ENCODE measurements around the gene STK32C. TPM values are rescaled to one million over a fixed set of nuclear protein-coding genes. Genes with fewer than 3 reads are reported as not detected.
"Not testable (repeated sequence)": the region's sequence is repeated elsewhere in the genome, so short reads cannot be mapped to it uniquely, and the experiment has no call there.

The STK32C gene
- total and polyA plus RNA-seq, 2 donors = 4.8 to 13.6 TPM

- H3K36me3 ChIP-seq (ENCODE audit: insufficient read depth) = no peaks in the 10 kb centered on the region
- 63% methylated on average over 28 of the region's 28 CpGs for WGBS
- DNase-seq (ENCODE audit: extremely low spot score) = no peak
Observed at GRCh38 chr10:132298038-132298881, 9.5 kb downstream of the STK32C start.

GRCh38 chr10:132297526-132297925 is 10.2 kb downstream of the STK32C start:
- Histone ChIP-seq H3K4me3 (ENCODE audit: low read depth, low read length) (no peak overlapping the region), H3K27ac (ENCODE audit: low read depth) (no peak overlapping the region), H3K4me1 (ENCODE audit: insufficient read depth) (no peaks in the 10 kb centered on the region), H3K36me3 (ENCODE audit: insufficient read depth) (no peaks in the 10 kb centered on the region)
- DNase-seq (ENCODE audit: extremely low spot score) = no peak
- 47% methylated on average over 9 of the region's 9 CpGs for WGBS

More at GRCh38 chr10:132298038-132298881, 9.5 kb downstream of the STK32C start:
- Histone ChIP-seq H3K27ac (ENCODE audit: low read depth) (no peak overlapping the region), H3K4me1 (ENCODE audit: insufficient read depth) (no peaks in the 10 kb centered on the region), H3K4me3 (ENCODE audit: low read depth, low read length) (no peak overlapping the region)

- Histone ChIP-seq H3K4me1 (ENCODE audit: insufficient read depth) (no peaks in the 10 kb centered on the region), H3K36me3 (ENCODE audit: insufficient read depth) (no peaks in the 10 kb centered on the region), H3K4me3 (ENCODE audit: low read depth, low read length) (no peak overlapping the region), H3K27ac (ENCODE audit: low read depth) (no peak overlapping the region)
- WGBS = 91% methylated on average over 28 of the region's 28 CpGs
- DNase-seq (ENCODE audit: extremely low spot score) = no peak
Observed at GRCh38 chr10:132296666-132297443, 10.9 kb downstream of the STK32C start.

GRCh38 chr10:132295481-132295880 is 12.3 kb downstream of the STK32C start:
- DNase-seq (ENCODE audit: extremely low spot score); H3K4me1 ChIP-seq (ENCODE audit: insufficient read depth); H3K36me3 ChIP-seq (ENCODE audit: insufficient read depth); H3K27ac ChIP-seq (ENCODE audit: low read depth); H3K4me3 ChIP-seq (ENCODE audit: low read depth, low read length): not testable (repeated sequence)
- WGBS = 93% methylated on average over 23 of the region's 23 CpGs

GRCh38 chr10:132294561-132295318 is 13.0 kb downstream of the STK32C start:
- DNase-seq (ENCODE audit: extremely low spot score) = no peak
- WGBS = 68% methylated on average over 23 of the region's 23 CpGs
- Histone ChIP-seq H3K36me3 (ENCODE audit: insufficient read depth) (no peaks in the 10 kb centered on the region), H3K4me1 (ENCODE audit: insufficient read depth) (no peaks in the 10 kb centered on the region), H3K27ac (ENCODE audit: low read depth) (no peak overlapping the region), H3K4me3 (ENCODE audit: low read depth, low read length) (no peak overlapping the region)

GRCh38 chr10:132293813-132294520 is 13.8 kb downstream of the STK32C start:
- no peak for DNase-seq (ENCODE audit: extremely low spot score)

GRCh38 chr10:132293201-132293812 is 14.4 kb downstream of the STK32C start:
- Histone ChIP-seq H3K4me1 (ENCODE audit: insufficient read depth) (no peaks in the 10 kb centered on the region), H3K36me3 (ENCODE audit: insufficient read depth) (no peaks in the 10 kb centered on the region), H3K4me3 (ENCODE audit: low read depth, low read length) (no peak overlapping the region), H3K27ac (ENCODE audit: low read depth) (no peak overlapping the region)
- 33% methylated on average over 16 of the region's 16 CpGs for WGBS
- no peak for DNase-seq (ENCODE audit: extremely low spot score)

More at GRCh38 chr10:132293813-132294520, 13.8 kb downstream of the STK32C start:
- 75% methylated on average over 25 of the region's 25 CpGs for WGBS
- Histone ChIP-seq H3K36me3 (ENCODE audit: insufficient read depth) (no peaks in the 10 kb centered on the region), H3K27ac (ENCODE audit: low read depth) (no peak overlapping the region), H3K4me1 (ENCODE audit: insufficient read depth) (no peaks in the 10 kb centered on the region), H3K4me3 (ENCODE audit: low read depth, low read length) (no peak overlapping the region)

- 81% methylated on average over 30 of the region's 30 CpGs for WGBS
- Histone ChIP-seq H3K36me3 (ENCODE audit: insufficient read depth) (no peaks in the 10 kb centered on the region), H3K27ac (ENCODE audit: low read depth) (no peak overlapping the region), H3K4me1 (ENCODE audit: insufficient read depth) (no peaks in the 10 kb centered on the region), H3K4me3 (ENCODE audit: low read depth, low read length) (no peak overlapping the region)
- DNase-seq (ENCODE audit: extremely low spot score) = no peak
Observed at GRCh38 chr10:132292287-132293200, 15.2 kb downstream of the STK32C start.

GRCh38 chr10:132291826-132292225 is 15.9 kb downstream of the STK32C start:
- Histone ChIP-seq H3K4me1 (ENCODE audit: insufficient read depth) (no peaks in the 10 kb centered on the region), H3K4me3 (ENCODE audit: low read depth, low read length) (no peak overlapping the region), H3K36me3 (ENCODE audit: insufficient read depth) (no peaks in the 10 kb centered on the region), H3K27ac (ENCODE audit: low read depth) (no peak overlapping the region)
- DNase-seq (ENCODE audit: extremely low spot score) = no peak
- 85% methylated on average over 5 of the region's 5 CpGs for WGBS

GRCh38 chr10:132290631-132291030 is 17.1 kb downstream of the STK32C start:
- Histone ChIP-seq H3K27ac (ENCODE audit: low read depth) (no peak overlapping the region), H3K4me3 (ENCODE audit: low read depth, low read length) (no peak overlapping the region), H3K4me1 (ENCODE audit: insufficient read depth) (no peaks in the 10 kb centered on the region), H3K36me3 (ENCODE audit: insufficient read depth) (no peaks in the 10 kb centered on the region)
- WGBS = 92% methylated on average over 6 of the region's 6 CpGs
- DNase-seq (ENCODE audit: extremely low spot score) = no peak

- no peaks in the 10 kb centered on the region for H3K4me1 ChIP-seq (ENCODE audit: insufficient read depth)
- 66% methylated on average over 2 of the region's 2 CpGs for WGBS
- H3K36me3 ChIP-seq (ENCODE audit: insufficient read depth) = no peaks in the 10 kb centered on the region
- no peak overlapping the region for H3K4me3 ChIP-seq (ENCODE audit: low read depth, low read length)
- no peak overlapping the region for H3K27ac ChIP-seq (ENCODE audit: low read depth)
- no peak for DNase-seq (ENCODE audit: extremely low spot score)
Observed at GRCh38 chr10:132289439-132289838, 18.3 kb downstream of the STK32C start.

Measured in urinary bladder (tissue), 4 donors.